GM12865 (cell line): Measurements from ENCODE around the gene PLEKHD1.
"Not testable (repeated sequence)": the region's sequence is repeated elsewhere in the genome, so short reads cannot be mapped to it uniquely, and the experiment has no call there.

Experiments
- DNase-seq: peaks from one replicate; pipeline ENCODE4 v3.0.0; 2010; ENCODE audit warnings: low read depth
- H3K4me3 ChIP-seq: 2 replicates; pipeline ENCODE4 v1.5.1; 2011; ENCODE audit warnings: mild to moderate bottlenecking, low read depth, low read length, control low read depth
- CTCF ChIP-seq: IDR thresholded peaks from 2 replicates; pipeline ENCODE4 v1.5.1; 2011; ENCODE audit warnings: low read length, control low read depth, low read depth, inconsistent platforms; ENCODE audit not compliant: insufficient read depth; ENCODE audit errors: missing control alignments

PLEKHD1 gene

GRCh38 chr14:69471916-69472315 is 12.6 kb upstream of the PLEKHD1 start:
- H3K4me3 ChIP-seq, result no peak overlapping the region
- no peak for DNase-seq
- no peak for TF ChIP-seq CTCF

GRCh38 chr14:69473260-69473659 is 11.3 kb upstream of the PLEKHD1 start:
- no peak overlapping the region for H3K4me3 ChIP-seq
- no peak for TF ChIP-seq CTCF
- no peak for DNase-seq

- DNase-seq, result no peak
- TF ChIP-seq CTCF, result no peak
- H3K4me3 ChIP-seq, result no peak overlapping the region
Measured at GRCh38 chr14:69473946-69474345, 10.6 kb upstream of the PLEKHD1 start.

GRCh38 chr14:69475194-69475818 is 9.2 kb upstream of the PLEKHD1 start:
- peak; percentile 57 for DNase-seq
- peak; percentile 43 for TF ChIP-seq CTCF
- no peak overlapping the region for H3K4me3 ChIP-seq

GRCh38 chr14:69476824-69477450 is 7.6 kb upstream of the PLEKHD1 start:
- H3K4me3 ChIP-seq, result not testable (repeated sequence)
- peak; percentile 24 for DNase-seq

GRCh38 chr14:69478055-69478454 is 6.5 kb upstream of the PLEKHD1 start:
- not testable (repeated sequence) for DNase-seq, H3K4me3 ChIP-seq

GRCh38 chr14:69479696-69480095 is 4.8 kb upstream of the PLEKHD1 start:
- no peak for TF ChIP-seq CTCF
- DNase-seq, result no peak
- H3K4me3 ChIP-seq, result no peak overlapping the region

- DNase-seq, result no peak
- no peak for TF ChIP-seq CTCF
- no peak overlapping the region for H3K4me3 ChIP-seq
Measured at GRCh38 chr14:69480136-69480535, 4.4 kb upstream of the PLEKHD1 start.
